IPS DF 6.9 (cell line): ENCODE data around the gene TSEN2.

ENCODE experiments used
- DNase-seq: peaks from one replicate; pipeline ENCODE4 v3.0.0-alpha.2; 2013; ENCODE audit warnings: low read depth, low spot score
- H3K27ac ChIP-seq: one replicate; pipeline ENCODE4 v1.5.1; 2013; ENCODE audit warnings: low read length, control low read depth
- H3K27me3 ChIP-seq: 2 replicates; pipeline ENCODE4 v1.6.1; 2013; ENCODE audit warnings: mild to moderate bottlenecking, low read length; ENCODE audit not compliant: control insufficient read depth, insufficient read depth
- H3K36me3 ChIP-seq: 2 replicates; pipeline ENCODE4 v1.6.1; 2013; ENCODE audit warnings: low read length; ENCODE audit not compliant: control insufficient read depth, insufficient read depth
- H3K4me1 ChIP-seq: 2 replicates; pipeline ENCODE4 v1.6.1; 2013; ENCODE audit warnings: low read length; ENCODE audit not compliant: control insufficient read depth, insufficient read depth
- H3K4me3 ChIP-seq: 2 replicates; pipeline ENCODE4 v1.5.1; 2013; ENCODE audit warnings: mild to moderate bottlenecking, low read length
- H3K9me3 ChIP-seq: 2 replicates; pipeline ENCODE4 v1.6.1; 2013; ENCODE audit warnings: low read length, inconsistent platforms; ENCODE audit not compliant: control insufficient read depth, insufficient read depth
- WGBS: extraction: QIAGEN DNeasy Blood & Tissue Kit; methylation state at CpG from one replicate; pipeline ENCODE4 v1.1.7; 2013; ENCODE audit warnings: mixed read lengths, missing lambda C conversion rate; ENCODE audit not compliant: insufficient read length, insufficient coverage; 5-methylcytosine and 5-hydroxymethylcytosine counted together

Gene TSEN2

DNA sequence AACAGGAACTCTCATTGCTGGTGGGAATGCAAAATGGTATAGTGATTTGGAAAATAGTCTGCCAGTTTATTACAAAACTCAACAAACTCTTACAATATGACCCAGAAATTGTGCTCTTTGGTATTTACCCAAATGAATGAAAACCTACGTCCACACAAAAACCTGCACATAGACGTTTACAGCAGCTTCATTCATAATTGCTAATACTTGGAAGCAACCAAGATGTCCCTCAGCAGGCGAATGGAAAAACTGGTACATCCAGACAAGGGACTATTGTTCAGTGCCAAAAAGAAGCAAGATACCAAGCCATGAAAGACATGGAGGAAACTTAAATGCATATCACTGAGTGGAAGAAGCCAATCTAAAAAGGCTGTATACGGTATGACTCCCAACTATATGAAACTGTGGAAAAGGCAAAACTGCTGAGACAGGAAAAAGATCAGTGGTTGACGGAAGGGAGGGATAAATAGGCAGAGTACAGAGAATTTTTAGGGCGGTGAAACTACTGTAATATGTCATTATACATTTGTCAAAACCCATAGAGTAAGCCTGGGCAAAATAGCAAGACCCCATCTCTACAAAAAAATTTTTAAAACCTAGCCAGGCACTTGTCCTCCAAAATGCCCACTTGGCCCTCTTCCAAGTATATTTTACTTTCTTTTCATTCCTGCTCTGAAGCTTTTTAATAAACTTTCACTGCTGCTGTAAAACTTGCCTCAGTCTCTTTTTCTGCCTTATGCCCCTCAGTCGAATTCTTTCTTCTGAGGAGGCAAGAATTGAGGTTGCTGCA lies 65.9 kb downstream of the TSEN2 start:
- DNase-seq = no peak
- no peaks in the 10 kb centered on the region for H3K4me1 ChIP-seq
- H3K4me3 ChIP-seq = no peak overlapping the region
- no peaks in the 10 kb centered on the region for H3K36me3 ChIP-seq
- no CpG with 5 or more reads among the region's 7 CpGs for WGBS
- H3K9me3 ChIP-seq = no peaks in the 10 kb centered on the region
- no peak overlapping the region for H3K27ac ChIP-seq
- H3K27me3 ChIP-seq = no peaks in the 10 kb centered on the region

DNA sequence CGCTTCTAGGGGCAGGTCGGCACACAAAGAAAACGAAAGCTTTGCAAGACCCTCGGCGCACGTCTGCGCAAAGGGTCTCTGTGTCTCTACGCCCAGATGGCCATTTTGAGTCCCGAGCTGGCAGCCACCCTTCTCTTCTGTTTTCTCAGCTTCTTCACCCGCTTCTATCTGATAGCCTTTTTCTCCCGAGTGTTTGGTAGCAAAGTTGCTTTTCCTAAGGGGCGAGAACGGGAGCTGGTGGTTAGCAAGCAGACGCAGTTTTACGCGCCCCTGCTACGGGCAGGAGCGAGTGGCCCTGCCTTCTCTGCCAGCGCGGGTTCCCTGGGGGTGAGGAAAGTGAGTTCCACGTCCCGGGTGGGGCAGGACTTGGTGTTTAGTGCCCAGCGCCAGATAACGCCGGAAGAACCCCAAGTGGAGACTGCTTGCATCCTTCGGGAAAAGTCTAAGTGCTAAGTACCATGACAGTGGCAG lies 69.7 kb downstream of the TSEN2 start:
- Histone ChIP-seq H3K27ac (no peak overlapping the region), H3K36me3 (no peaks in the 10 kb centered on the region), H3K9me3 (no peaks in the 10 kb centered on the region), H3K4me1 (peaks cover 1% of the 10 kb centered on the region; the same call in 1 of the 2 replicates), H3K27me3 (no peaks in the 10 kb centered on the region), H3K4me3 (no peak overlapping the region)
- no CpG with 5 or more reads among the region's 26 CpGs for WGBS
- DNase-seq = no peak

DNA sequence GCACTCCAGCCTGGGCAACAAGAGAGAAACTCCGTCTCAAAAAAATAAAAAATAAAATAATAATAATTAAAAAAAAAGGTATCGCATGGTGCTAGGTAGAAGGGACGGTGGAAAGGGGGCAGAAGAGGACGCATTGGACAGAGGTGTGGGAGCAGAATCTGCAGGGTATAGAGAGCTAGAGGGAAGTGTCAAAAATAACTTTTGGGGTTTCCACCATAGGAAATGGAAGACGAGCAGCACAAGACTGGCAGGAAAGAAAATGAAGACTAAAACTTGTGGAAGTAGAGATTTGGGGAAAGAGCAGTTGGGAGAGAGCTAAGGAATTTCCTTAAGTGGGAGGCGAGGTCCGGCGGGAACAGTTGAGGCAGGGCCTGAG lies 72.0 kb downstream of the TSEN2 start:
- Histone ChIP-seq H3K4me1 (peaks cover 1% of the 10 kb centered on the region; the same call in 1 of the 2 replicates), H3K4me3 (peak overlapping the region; percentile 69; the same call in 1 of the 2 replicates), H3K9me3 (no peaks in the 10 kb centered on the region), H3K36me3 (no peaks in the 10 kb centered on the region), H3K27me3 (no peaks in the 10 kb centered on the region), H3K27ac (no peak overlapping the region)
- WGBS = no CpG with 5 or more reads among the region's 8 CpGs
- DNase-seq = no peak

DNA sequence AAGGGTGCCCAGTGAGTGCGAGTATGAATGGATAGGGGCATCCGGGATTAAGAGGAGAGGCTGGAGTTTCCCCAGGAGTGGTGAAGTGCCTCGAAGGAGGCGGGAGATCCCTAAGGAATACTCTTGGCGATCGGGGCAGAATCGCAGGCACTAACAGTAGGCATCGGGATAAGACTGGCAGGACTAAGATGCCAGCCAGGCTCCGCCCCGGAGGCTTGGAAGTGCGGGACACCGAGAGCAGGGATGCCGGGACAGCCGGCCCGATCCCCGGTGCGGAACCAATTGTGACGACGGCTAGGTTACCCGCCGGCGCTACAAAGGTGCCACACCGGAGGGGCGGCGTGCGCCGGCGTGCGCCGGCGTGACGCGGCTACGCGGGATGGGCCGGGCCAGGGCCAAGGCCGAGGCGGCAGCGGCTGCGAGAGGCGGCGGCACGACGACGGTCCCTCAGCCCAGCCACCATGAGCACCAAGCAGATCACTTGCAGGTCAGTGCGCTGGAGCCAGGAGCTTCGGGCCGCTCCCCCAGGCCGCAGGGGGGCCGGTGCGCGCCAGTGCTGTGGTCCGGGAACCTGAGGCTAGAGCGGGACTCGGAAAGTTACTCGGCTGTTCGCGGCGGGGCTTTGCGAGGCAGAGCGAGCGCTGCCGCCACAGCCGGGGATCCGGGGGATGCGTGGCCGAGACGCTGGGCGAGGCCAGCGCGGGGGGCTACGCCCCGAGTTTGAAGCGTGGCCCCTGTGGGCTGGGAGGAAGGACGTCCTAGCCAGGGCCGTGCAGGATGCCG lies 72.6 kb downstream of the TSEN2 start, which contains the start of gene MKRN2:
Gene MKRN2, plus strand, starts transcription at position 398 of the 783 bp plus-strand sequence. Its CDS starts 64 bp downstream, at position 462.
- H3K27ac ChIP-seq = no peak within 1 kb of the TSS
- peaks cover 1% of the 10 kb centered on the region; the same call in 1 of the 2 replicates for H3K4me1 ChIP-seq
- WGBS = no CpG with 5 or more reads among the region's 77 CpGs
- H3K36me3 ChIP-seq = no peaks in the 10 kb centered on the region
- peak within 1 kb of the TSS; percentile 69 for H3K4me3 ChIP-seq
- DNase-seq = peak; percentile 52
- H3K27me3 ChIP-seq = no peaks in the 10 kb centered on the region
- no peaks in the 10 kb centered on the region for H3K9me3 ChIP-seq

DNA sequence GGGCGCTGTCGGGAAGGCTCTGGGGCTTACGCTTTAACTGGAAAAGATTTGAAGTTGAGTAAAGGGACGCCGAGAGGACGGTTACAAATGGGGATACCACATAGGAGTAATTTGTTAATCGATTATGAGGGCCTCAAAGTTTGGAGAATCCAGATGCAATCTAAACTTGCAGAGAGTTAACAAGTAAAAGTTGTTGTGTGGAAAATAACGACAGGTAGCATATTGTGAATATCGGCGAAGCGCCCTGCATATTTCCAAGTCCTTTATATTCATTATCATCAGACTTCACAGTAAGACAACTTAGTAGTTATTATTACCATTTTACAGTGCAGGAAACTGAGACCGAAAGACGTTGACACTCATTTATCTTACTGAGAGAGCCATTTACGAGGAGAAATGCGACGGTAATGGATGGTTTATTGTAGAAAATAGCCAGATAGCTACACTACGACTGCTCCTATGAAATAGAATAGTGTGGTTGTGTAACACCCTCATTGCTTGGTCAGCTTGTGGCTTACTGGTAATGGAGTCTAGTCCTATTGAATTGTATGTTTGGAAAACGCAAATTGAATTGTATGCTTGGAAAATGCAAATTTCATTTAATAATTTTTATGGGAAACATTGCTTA lies 73.3 kb downstream of the TSEN2 start:
- DNase-seq = no peak
- H3K9me3 ChIP-seq = no peaks in the 10 kb centered on the region
- H3K4me1 ChIP-seq = peaks cover 1% of the 10 kb centered on the region; the same call in 1 of the 2 replicates
- H3K27me3 ChIP-seq = no peaks in the 10 kb centered on the region
- no CpG with 5 or more reads among the region's 18 CpGs for WGBS
- no peak overlapping the region for H3K27ac ChIP-seq
- peak overlapping the region; percentile 69 for H3K4me3 ChIP-seq
- H3K36me3 ChIP-seq = no peaks in the 10 kb centered on the region

DNA sequence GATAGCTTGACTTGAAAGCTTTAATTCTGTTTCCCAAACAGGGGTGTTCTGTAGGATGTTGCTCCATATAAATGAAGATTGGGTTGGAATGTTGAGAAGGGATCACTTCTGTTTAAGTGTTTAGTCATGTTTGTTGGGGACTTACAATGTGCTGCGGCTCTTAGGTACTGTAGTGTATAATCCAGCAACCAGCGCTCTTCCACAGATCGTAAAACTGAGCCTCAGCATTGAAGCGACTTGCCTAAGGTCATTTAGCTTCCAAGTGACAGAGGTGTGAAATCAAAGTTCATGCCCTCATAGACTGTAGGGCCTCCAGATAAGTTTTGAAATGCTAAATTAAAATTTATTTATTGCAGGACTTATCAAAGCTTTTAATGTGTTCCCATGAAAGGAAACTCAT lies 74.4 kb downstream of the TSEN2 start:
- WGBS = no CpG with 5 or more reads among the region's 4 CpGs
- Histone ChIP-seq H3K36me3 (no peaks in the 10 kb centered on the region), H3K9me3 (no peaks in the 10 kb centered on the region), H3K4me1 (peaks cover 1% of the 10 kb centered on the region; the same call in 1 of the 2 replicates), H3K27ac (no peak overlapping the region), H3K4me3 (no peak overlapping the region), H3K27me3 (no peaks in the 10 kb centered on the region)
- DNase-seq = no peak

DNA sequence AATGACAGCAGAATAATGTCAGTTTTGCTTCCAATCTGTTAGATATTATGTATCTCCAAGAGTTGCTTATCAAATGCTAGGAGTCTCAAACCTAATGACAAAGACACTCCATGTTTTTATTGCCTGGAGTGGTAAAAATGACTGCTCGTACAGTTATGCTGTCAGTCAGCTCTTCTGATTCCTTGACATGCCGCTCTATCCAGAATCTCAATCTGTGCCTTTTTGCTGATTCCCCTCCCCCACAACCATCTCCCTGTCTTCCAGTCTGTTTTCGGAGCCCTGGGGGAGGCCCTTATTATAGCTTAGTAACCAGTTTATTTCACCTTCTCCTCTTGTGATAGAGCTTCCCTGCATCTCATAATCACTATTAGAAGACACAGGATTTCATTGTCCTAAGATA lies 75.2 kb downstream of the TSEN2 start:
- Histone ChIP-seq H3K27ac (no peak overlapping the region), H3K36me3 (no peaks in the 10 kb centered on the region), H3K9me3 (no peaks in the 10 kb centered on the region), H3K4me1 (peaks cover 1% of the 10 kb centered on the region; the same call in 1 of the 2 replicates), H3K4me3 (no peak overlapping the region), H3K27me3 (no peaks in the 10 kb centered on the region)
- DNase-seq = no peak
- no CpG with 5 or more reads among the region's 3 CpGs for WGBS

DNA sequence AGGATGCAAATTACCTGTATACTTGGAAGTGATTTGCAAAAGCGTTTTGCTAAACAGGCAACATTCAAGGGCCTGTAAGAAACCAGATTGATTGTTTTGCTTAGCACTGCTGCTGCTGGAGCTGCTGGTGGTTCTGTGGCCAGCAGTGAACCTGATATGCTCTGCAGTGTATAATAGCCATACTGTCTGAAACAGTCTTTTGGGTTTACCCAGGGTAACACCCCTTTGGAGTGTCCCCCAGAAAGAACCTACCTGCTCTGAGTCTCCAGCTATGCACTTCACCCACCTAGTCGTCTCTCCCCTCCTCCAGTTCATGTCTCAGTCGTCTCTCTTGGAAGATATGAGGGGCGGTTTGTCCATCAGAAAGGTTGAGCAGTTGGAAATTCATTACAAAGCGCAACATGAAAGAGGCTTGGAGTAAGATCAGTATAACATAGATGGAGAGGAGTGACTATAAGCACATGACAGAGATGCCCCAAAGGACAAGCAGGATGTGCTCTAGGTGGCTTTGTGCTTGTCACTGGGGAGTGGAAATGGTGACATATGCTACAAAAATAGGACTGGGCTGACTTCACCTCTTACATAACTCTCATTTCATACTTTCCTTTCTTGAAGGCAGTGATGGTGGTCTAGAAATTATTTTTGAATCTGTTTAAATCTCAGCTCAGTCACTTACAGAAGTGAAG lies 76.4 kb downstream of the TSEN2 start:
- WGBS = no CpG with 5 or more reads among the region's 5 CpGs
- H3K4me1 ChIP-seq = peaks cover 1% of the 10 kb centered on the region; the same call in 1 of the 2 replicates
- no peaks in the 10 kb centered on the region for H3K9me3 ChIP-seq
- no peak overlapping the region for H3K27ac ChIP-seq
- no peaks in the 10 kb centered on the region for H3K36me3 ChIP-seq
- no peak overlapping the region for H3K4me3 ChIP-seq
- DNase-seq = no peak
- H3K27me3 ChIP-seq = no peaks in the 10 kb centered on the region

DNA sequence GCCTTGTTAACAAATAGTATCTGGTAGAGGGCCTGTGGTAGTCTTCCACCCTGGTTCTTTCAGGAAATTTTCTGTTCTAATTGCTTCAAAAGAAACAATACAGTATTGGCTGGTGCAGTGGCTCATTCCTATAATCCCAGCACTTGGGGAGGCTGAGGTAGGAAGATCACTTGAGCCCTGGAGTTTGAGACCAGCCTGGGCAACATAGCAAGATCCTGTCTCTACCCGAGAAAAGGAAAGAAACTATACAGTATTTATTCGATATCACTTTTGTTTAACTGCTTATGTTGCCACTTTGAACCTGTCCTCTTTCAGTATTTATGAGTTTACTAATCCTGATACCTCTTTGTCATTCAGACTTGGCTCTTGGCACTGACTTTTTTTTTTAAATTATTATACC lies 77.1 kb downstream of the TSEN2 start:
- Histone ChIP-seq H3K27me3 (no peaks in the 10 kb centered on the region), H3K4me1 (peaks cover 1% of the 10 kb centered on the region; the same call in 1 of the 2 replicates), H3K27ac (no peak overlapping the region), H3K9me3 (no peaks in the 10 kb centered on the region), H3K36me3 (no peaks in the 10 kb centered on the region), H3K4me3 (no peak overlapping the region)
- no peak for DNase-seq
- WGBS = no CpG with 5 or more reads among the region's 2 CpGs

DNA sequence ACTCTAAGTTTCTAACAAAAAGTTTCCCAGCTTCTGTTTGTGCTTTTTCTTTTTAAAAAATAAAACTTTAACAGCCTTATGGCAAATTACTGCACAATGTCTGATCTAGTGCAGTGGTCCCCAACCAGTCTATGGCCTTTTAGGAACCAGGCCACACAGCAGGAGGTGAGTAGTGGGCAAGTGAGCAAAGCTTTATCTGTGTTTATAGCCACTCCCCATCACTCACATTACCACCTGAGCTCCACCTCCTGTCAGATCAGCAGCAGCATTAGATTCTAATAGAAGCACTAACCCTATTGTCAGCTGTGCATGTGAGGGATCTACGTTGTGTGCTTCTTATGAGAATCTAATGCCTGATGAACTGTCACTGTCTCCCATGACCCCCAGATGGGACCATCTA lies 78.2 kb downstream of the TSEN2 start:
- DNase-seq = no peak
- peaks cover 1% of the 10 kb centered on the region; the same call in 1 of the 2 replicates for H3K4me1 ChIP-seq
- no peaks in the 10 kb centered on the region for H3K9me3 ChIP-seq
- H3K4me3 ChIP-seq = no peak overlapping the region
- H3K27ac ChIP-seq = no peak overlapping the region
- no CpG with 5 or more reads among the region's 1 CpG for WGBS
- no peaks in the 10 kb centered on the region for H3K36me3 ChIP-seq
- H3K27me3 ChIP-seq = no peaks in the 10 kb centered on the region
